ENCODE measurements around the gene MIB1.

DNA sequence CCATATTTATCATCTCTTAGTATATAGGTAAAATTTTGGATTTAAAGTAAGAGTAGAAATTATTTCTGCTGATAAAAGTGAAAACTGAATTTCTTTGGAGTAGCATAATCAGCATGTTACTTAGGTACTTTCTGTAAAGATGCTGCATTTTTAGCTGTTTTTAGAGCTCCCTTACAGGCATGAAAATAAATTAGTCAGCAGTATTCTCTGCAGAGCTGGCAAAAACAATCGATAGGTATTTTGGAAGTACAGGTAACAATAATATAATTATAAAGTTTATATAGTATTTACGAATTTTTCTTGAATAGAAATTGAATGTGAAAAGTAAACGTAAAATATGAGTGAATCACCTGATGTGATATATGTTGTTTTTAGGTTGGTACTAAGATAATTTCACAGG lies 83.3 kb downstream of the MIB1 start:
- TF ChIP-seq, protein P1, sequence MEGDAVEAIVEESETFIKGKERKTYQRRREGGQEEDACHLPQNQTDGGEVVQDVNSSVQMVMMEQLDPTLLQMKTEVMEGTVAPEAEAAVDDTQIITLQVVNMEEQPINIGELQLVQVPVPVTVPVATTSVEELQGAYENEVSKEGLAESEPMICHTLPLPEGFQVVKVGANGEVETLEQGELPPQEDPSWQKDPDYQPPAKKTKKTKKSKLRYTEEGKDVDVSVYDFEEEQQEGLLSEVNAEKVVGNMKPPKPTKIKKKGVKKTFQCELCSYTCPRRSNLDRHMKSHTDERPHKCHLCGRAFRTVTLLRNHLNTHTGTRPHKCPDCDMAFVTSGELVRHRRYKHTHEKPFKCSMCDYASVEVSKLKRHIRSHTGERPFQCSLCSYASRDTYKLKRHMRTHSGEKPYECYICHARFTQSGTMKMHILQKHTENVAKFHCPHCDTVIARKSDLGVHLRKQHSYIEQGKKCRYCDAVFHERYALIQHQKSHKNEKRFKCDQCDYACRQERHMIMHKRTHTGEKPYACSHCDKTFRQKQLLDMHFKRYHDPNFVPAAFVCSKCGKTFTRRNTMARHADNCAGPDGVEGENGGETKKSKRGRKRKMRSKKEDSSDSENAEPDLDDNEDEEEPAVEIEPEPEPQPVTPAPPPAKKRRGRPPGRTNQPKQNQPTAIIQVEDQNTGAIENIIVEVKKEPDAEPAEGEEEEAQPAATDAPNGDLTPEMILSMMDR (conservative IDR thresholded peaks at IDR 0.05) = no peak
- no peak for TF ChIP-seq ZFX (IDR thresholded peaks at IDR 0.05)
